Karpas-422 (cell line): ENCODE measurements around the gene CELF4. TPM values are rescaled to one million over a fixed set of nuclear protein-coding genes. Genes with fewer than 3 reads are reported as not detected.

Experiments used
- DNase-seq: peaks from one replicate; pipeline ENCODE4 v3.0.0-alpha.2; 2015
- H2AFZ ChIP-seq: fragments of 200-600 bp; sonication (generic); 2 replicates; pipeline ENCODE4 v1.6.1; 2014; ENCODE audit warnings: antibody characterized with exemption, low read length, mixed read lengths
- H3K27ac ChIP-seq: fragments of 200-600 bp; sonication (generic); 2 replicates; pipeline ENCODE4 v1.5.1; 2014; ENCODE audit warnings: mild to moderate bottlenecking, low read length, moderate library complexity
- H3K27me3 ChIP-seq: fragments of 200-600 bp; sonication (generic); 2 replicates; pipeline ENCODE4 v1.6.1; 2014; ENCODE audit warnings: low read length, mixed read lengths
- H3K36me3 ChIP-seq: fragments of 200-600 bp; sonication (generic); 2 replicates; pipeline ENCODE4 v1.6.1; 2014; ENCODE audit warnings: low read length, mixed read lengths; ENCODE audit not compliant: insufficient read depth
- H3K4me1 ChIP-seq: fragments of 200-600 bp; sonication (generic); 2 replicates; pipeline ENCODE4 v1.6.1; 2014; ENCODE audit warnings: mild to moderate bottlenecking, low read length, mixed read lengths
- H3K4me2 ChIP-seq: fragments of 200-600 bp; sonication (generic); 2 replicates; pipeline ENCODE4 v1.6.1; 2014; ENCODE audit warnings: low read length, low read depth, mild to moderate bottlenecking; ENCODE audit not compliant: poor library complexity, severe bottlenecking
- H3K4me3 ChIP-seq: fragments of 200-600 bp; sonication (generic); 2 replicates; pipeline ENCODE4 v1.5.1; 2014; ENCODE audit warnings: mild to moderate bottlenecking, antibody characterized with exemption, low read length, mixed read lengths
- H3K79me2 ChIP-seq: fragments of 200-600 bp; sonication (generic); 2 replicates; pipeline ENCODE4 v1.6.1; 2014; ENCODE audit warnings: mild to moderate bottlenecking, low read length, mixed read lengths
- H3K9ac ChIP-seq: fragments of 200-600 bp; sonication (generic); 2 replicates; pipeline ENCODE4 v1.6.0; 2014; ENCODE audit warnings: low read length
- H3K9me2 ChIP-seq: fragments of 200-600 bp; sonication (generic), shearing (Covaris generic); replicated peaks from 2 replicates; pipeline ENCODE4 v1.6.0; 2014; ENCODE audit warnings: mild to moderate bottlenecking, low read length, moderate library complexity; ENCODE audit not compliant: insufficient read depth
- H3K9me3 ChIP-seq: fragments of 300-700, 200-600 bp; sonication (generic); 2 replicates; pipeline ENCODE4 v1.6.1; 2014; ENCODE audit warnings: low read length, mixed read lengths
- H4K20me1 ChIP-seq: fragments of 200-600 bp; sonication (generic); 2 replicates; pipeline ENCODE4 v1.6.1; 2014; ENCODE audit warnings: mild to moderate bottlenecking, antibody characterized with exemption, low read length, low read depth; ENCODE audit not compliant: insufficient read depth
- total RNA-seq: library from RNA; depleted of rRNA; stranded (reverse); fragments of >200 nt; shearing (Covaris generic); gene quantifications from 2 replicates; pipeline ENCODE4 v1.2.3, GENCODE V29; 2014; ENCODE audit warnings: low replicate concordance

Gene CELF4
- total RNA-seq, 1 experiment from 2014 or later = not detected

GRCh38 chr18:37355772-37356171, 209.8 kb downstream of the CELF4 start:
- H2AFZ ChIP-seq = no peak overlapping the region
- H3K4me3 ChIP-seq = no peak overlapping the region
- no peak overlapping the region for H3K9ac ChIP-seq
- no peaks in the 10 kb centered on the region for H3K27me3 ChIP-seq
- H3K4me1 ChIP-seq = no peaks in the 10 kb centered on the region
- H3K27ac ChIP-seq = no peak overlapping the region
- no peak for DNase-seq
- H4K20me1 ChIP-seq = no peaks in the 10 kb centered on the region
- no peak overlapping the region for H3K4me2 ChIP-seq
- H3K9me3 ChIP-seq = no peaks in the 10 kb centered on the region
- H3K9me2 ChIP-seq = no peaks in the 10 kb centered on the region
- no peaks in the 10 kb centered on the region for H3K79me2 ChIP-seq
- H3K36me3 ChIP-seq = no peaks in the 10 kb centered on the region

- DNase-seq = no peak
- no peaks in the 10 kb centered on the region for H3K79me2 ChIP-seq
- H3K4me2 ChIP-seq = no peak overlapping the region
- no peaks in the 10 kb centered on the region for H3K36me3 ChIP-seq
- no peaks in the 10 kb centered on the region for H3K9me3 ChIP-seq
- no peak overlapping the region for H3K9ac ChIP-seq
- H3K9me2 ChIP-seq = no peaks in the 10 kb centered on the region
- no peak overlapping the region for H3K4me3 ChIP-seq
- no peaks in the 10 kb centered on the region for H3K27me3 ChIP-seq
- no peak overlapping the region for H2AFZ ChIP-seq
- H3K4me1 ChIP-seq = no peaks in the 10 kb centered on the region
- H4K20me1 ChIP-seq = no peaks in the 10 kb centered on the region
- no peak overlapping the region for H3K27ac ChIP-seq
These were observed 214.5 kb downstream of the CELF4 start for GRCh38 chr18:37351110-37351509.

GRCh38 chr18:37348729-37349128, 216.9 kb downstream of the CELF4 start:
- H2AFZ ChIP-seq = no peak overlapping the region
- H4K20me1 ChIP-seq = no peaks in the 10 kb centered on the region
- H3K4me2 ChIP-seq = no peak overlapping the region
- H3K9ac ChIP-seq = no peak overlapping the region
- H3K9me3 ChIP-seq = no peaks in the 10 kb centered on the region
- no peak for DNase-seq
- H3K4me3 ChIP-seq = no peak overlapping the region
- H3K9me2 ChIP-seq = no peaks in the 10 kb centered on the region
- H3K27me3 ChIP-seq = no peaks in the 10 kb centered on the region
- no peak overlapping the region for H3K27ac ChIP-seq
- no peaks in the 10 kb centered on the region for H3K79me2 ChIP-seq
- no peaks in the 10 kb centered on the region for H3K4me1 ChIP-seq
- H3K36me3 ChIP-seq = no peaks in the 10 kb centered on the region

- no peak overlapping the region for H3K4me3 ChIP-seq
- no peaks in the 10 kb centered on the region for H4K20me1 ChIP-seq
- H2AFZ ChIP-seq = no peak overlapping the region
- H3K79me2 ChIP-seq = no peaks in the 10 kb centered on the region
- no peak overlapping the region for H3K9ac ChIP-seq
- H3K4me2 ChIP-seq = no peak overlapping the region
- no peaks in the 10 kb centered on the region for H3K27me3 ChIP-seq
- H3K36me3 ChIP-seq = no peaks in the 10 kb centered on the region
- H3K27ac ChIP-seq = no peak overlapping the region
- no peaks in the 10 kb centered on the region for H3K9me2 ChIP-seq
- DNase-seq = no peak
- no peaks in the 10 kb centered on the region for H3K9me3 ChIP-seq
- no peaks in the 10 kb centered on the region for H3K4me1 ChIP-seq
These were observed 219.6 kb downstream of the CELF4 start for GRCh38 chr18:37346048-37346447.

GRCh38 chr18:37343542-37343851, 222.1 kb downstream of the CELF4 start:
- DNase-seq = no peak
- Histone ChIP-seq H3K36me3 (no peaks in the 10 kb centered on the region), H3K27ac (no peak overlapping the region), H3K9me3 (no peaks in the 10 kb centered on the region), H3K4me3 (no peak overlapping the region), H3K4me2 (no peak overlapping the region), H3K9ac (no peak overlapping the region), H3K9me2 (no peaks in the 10 kb centered on the region), H2AFZ (no peak overlapping the region), H4K20me1 (no peaks in the 10 kb centered on the region), H3K27me3 (no peaks in the 10 kb centered on the region), H3K79me2 (no peaks in the 10 kb centered on the region), H3K4me1 (no peaks in the 10 kb centered on the region)

GRCh38 chr18:37341473-37342086, 224.0 kb downstream of the CELF4 start:
- Histone ChIP-seq H3K27ac (no peak overlapping the region), H2AFZ (no peak overlapping the region), H3K4me3 (no peak overlapping the region), H4K20me1 (no peaks in the 10 kb centered on the region), H3K9me2 (no peaks in the 10 kb centered on the region), H3K27me3 (no peaks in the 10 kb centered on the region), H3K79me2 (no peaks in the 10 kb centered on the region), H3K9ac (no peak overlapping the region), H3K4me2 (no peak overlapping the region), H3K9me3 (no peaks in the 10 kb centered on the region), H3K36me3 (no peaks in the 10 kb centered on the region), H3K4me1 (no peaks in the 10 kb centered on the region)
- DNase-seq = no peak

- DNase-seq = no peak
- H3K27ac ChIP-seq = no peak overlapping the region
These were observed 224.6 kb downstream of the CELF4 start for GRCh38 chr18:37341016-37341415.

GRCh38 chr18:37339701-37340215, 225.8 kb downstream of the CELF4 start:
- no peak for DNase-seq
- no peaks in the 10 kb centered on the region for H3K4me1 ChIP-seq
- H3K9ac ChIP-seq = no peak overlapping the region
- no peaks in the 10 kb centered on the region for H3K36me3 ChIP-seq
- no peaks in the 10 kb centered on the region for H4K20me1 ChIP-seq
- H3K27ac ChIP-seq = no peak overlapping the region
- no peak overlapping the region for H3K4me3 ChIP-seq
- H3K79me2 ChIP-seq = no peaks in the 10 kb centered on the region
- H2AFZ ChIP-seq = no peak overlapping the region
- no peak overlapping the region for H3K4me2 ChIP-seq
- no peaks in the 10 kb centered on the region for H3K9me2 ChIP-seq
- no peaks in the 10 kb centered on the region for H3K9me3 ChIP-seq
- no peaks in the 10 kb centered on the region for H3K27me3 ChIP-seq

More at GRCh38 chr18:37341016-37341415, 224.6 kb downstream of the CELF4 start:
- no peak overlapping the region for H3K4me3 ChIP-seq
- H3K79me2 ChIP-seq = no peaks in the 10 kb centered on the region
- H3K4me2 ChIP-seq = no peak overlapping the region
- no peaks in the 10 kb centered on the region for H3K27me3 ChIP-seq
- no peaks in the 10 kb centered on the region for H3K4me1 ChIP-seq
- no peaks in the 10 kb centered on the region for H4K20me1 ChIP-seq
- no peak overlapping the region for H2AFZ ChIP-seq
- no peaks in the 10 kb centered on the region for H3K9me3 ChIP-seq
- H3K9ac ChIP-seq = no peak overlapping the region
- H3K9me2 ChIP-seq = no peaks in the 10 kb centered on the region
- H3K36me3 ChIP-seq = no peaks in the 10 kb centered on the region
